Gastroesophageal sphincter (tissue), 4 donors: ENCODE data around the gene SULT1C2. TPM values are rescaled to one million over a fixed set of nuclear protein-coding genes. Genes with fewer than 3 reads are reported as not detected.

Experiments used
- ATAC-seq: fragments of 150-250 bp; one replicate; pipeline ENCODE4 v1.9.1; 2016; ENCODE audit warnings: mild to moderate bottlenecking, moderate library complexity
- H3K27ac ChIP-seq, 4 donors: fragments of 200-600 bp; sonication (generic) in 3 of 4; 1 replicate in 3 of 4; 2 replicates in 1 of 4; pipeline ENCODE4 v1.5.1; 2016 to 2019
- H3K27me3 ChIP-seq: fragments of 200-600 bp; sonication (generic); one replicate; pipeline ENCODE4 v1.5.1; 2019
- H3K36me3 ChIP-seq, 2 donors: fragments of 200-600 bp; sonication (generic); one replicate each; pipeline ENCODE4 v1.5.1; 2019; ENCODE audit warnings: control low read depth in 1 of 2
- H3K4me1 ChIP-seq, 3 donors: fragments of 200-600 bp; sonication (generic); 1 replicate in 2 of 3; 2 replicates in 1 of 3; pipeline ENCODE4 v1.5.1; 2016 to 2019; ENCODE audit warnings: control low read depth in 2 of 3
- H3K4me3 ChIP-seq, 2 donors: fragments of 200-600 bp; sonication (generic); one replicate each; pipeline ENCODE4 v1.5.1; 2019; ENCODE audit warnings: mild to moderate bottlenecking in 1 of 2, moderate library complexity in 1 of 2
- H3K9me3 ChIP-seq, 3 donors: fragments of 200-600 bp; sonication (generic); one replicate each; pipeline ENCODE4 v1.5.1; 2017 to 2019; ENCODE audit warnings: control low read depth in 2 of 3
- CTCF ChIP-seq, 4 experiments: fragments of 200-600 bp in 2 of 4; fragments of 450-650 bp in 2 of 4; sonication (generic) in 1 of 4; IDR thresholded peaks; one replicate each; pipeline ENCODE4 v1.5.1; 2017 to 2019; ENCODE audit warnings: antibody characterized with exemption in 4 of 4, mild to moderate bottlenecking in 2 of 4, moderate library complexity in 2 of 4
- EP300 ChIP-seq: sonication (generic); formaldehyde crosslinking; IDR thresholded peaks from one replicate; pipeline ENCODE4 v1.6.1; 2017; ENCODE audit warnings: antibody characterized with exemption, mild to moderate bottlenecking
- POLR2A ChIP-seq, 2 donors: fragments of 450-650 bp; IDR thresholded peaks; one replicate each; pipeline ENCODE4 v1.6.1; 2017; ENCODE audit warnings: antibody characterized with exemption in 2 of 2, mild to moderate bottlenecking in 2 of 2, moderate library complexity in 1 of 2
- POLR2AphosphoS5 ChIP-seq: sonication (generic); formaldehyde crosslinking; IDR thresholded peaks from one replicate; pipeline ENCODE4 v1.6.1; 2017; ENCODE audit warnings: antibody characterized with exemption
- WGBS, 2 donors: methylation state at CpG; one replicate each; pipeline ENCODE4 v1.1.5; 2018; ENCODE audit warnings: low coverage in 1 of 2; 5-methylcytosine and 5-hydroxymethylcytosine counted together
- total RNA-seq, 4 donors: library from RNA; depleted of rRNA; stranded (reverse); fragments of >200 nt; gene quantifications; one replicate each; pipeline ENCODE4 v1.1.0, GENCODE V29; 2016

Gene SULT1C2
- total RNA-seq, 4 donors from 2014 or later = 1.0 to 1.1 TPM; not detected in 2

GRCh38 chr2:108244667-108245414 lies 43.9 kb upstream of the SULT1C2 start:
- H3K9me3 ChIP-seq = peaks cover 0 to 15% (median 0%) of the 10 kb centered on the region in 3 donors
- WGBS, 2 donors = 83 to 100% methylated on average over 2 of the region's 2 CpGs
- no peak overlapping the region for H3K27ac ChIP-seq
- no peak for TF ChIP-seq POLR2AphosphoS5
- TF ChIP-seq EP300 = no peak
- TF ChIP-seq CTCF (IDR thresholded peaks at IDR 0.05) = no peak
- no peak for TF ChIP-seq POLR2A (IDR thresholded peaks at IDR 0.05)
- no peaks in the 10 kb centered on the region for H3K27me3 ChIP-seq
- no peak for ATAC-seq
- no peak overlapping the region for H3K4me3 ChIP-seq
- H3K4me1 ChIP-seq = no peaks in the 10 kb centered on the region
- no peaks in the 10 kb centered on the region for H3K36me3 ChIP-seq

GRCh38 chr2:108253106-108253505 lies 35.6 kb upstream of the SULT1C2 start:
- no peaks in the 10 kb centered on the region for H3K36me3 ChIP-seq
- no peaks in the 10 kb centered on the region for H3K4me1 ChIP-seq
- no peak for ATAC-seq
- H3K27ac ChIP-seq = no peak overlapping the region
- no peaks in the 10 kb centered on the region for H3K9me3 ChIP-seq
- H3K4me3 ChIP-seq = no peak overlapping the region
- TF ChIP-seq POLR2A (IDR thresholded peaks at IDR 0.05) (no peak), EP300 (no peak), POLR2AphosphoS5 (no peak), CTCF (IDR thresholded peaks at IDR 0.05) (no peak)
- no peaks in the 10 kb centered on the region for H3K27me3 ChIP-seq
- 0% methylated on average over 1 of the region's 1 CpG for WGBS, 2 donors

- no peak overlapping the region for H3K4me3 ChIP-seq
- H3K9me3 ChIP-seq = no peaks in the 10 kb centered on the region
- no peak for ATAC-seq
- H3K27ac ChIP-seq = no peak overlapping the region
- TF ChIP-seq POLR2AphosphoS5 = no peak
- TF ChIP-seq POLR2A (IDR thresholded peaks at IDR 0.05) = no peak
- TF ChIP-seq CTCF (IDR thresholded peaks at IDR 0.05) = no peak
- TF ChIP-seq EP300 = no peak
- H3K27me3 ChIP-seq = no peaks in the 10 kb centered on the region
- WGBS, 2 donors = 63 to 89% methylated on average over 2 to 3 of the region's 3 CpGs
- no peaks in the 10 kb centered on the region for H3K36me3 ChIP-seq
- H3K4me1 ChIP-seq = no peaks in the 10 kb centered on the region
These were observed 30.9 kb upstream of the SULT1C2 start for GRCh38 chr2:108257757-108258331.

- Histone ChIP-seq H3K27me3 (no peaks in the 10 kb centered on the region), H3K9me3 (no peaks in the 10 kb centered on the region), H3K4me1 (no peaks in the 10 kb centered on the region), H3K4me3 (no peak overlapping the region), H3K27ac (no peak overlapping the region), H3K36me3 (no peaks in the 10 kb centered on the region)
- TF ChIP-seq POLR2AphosphoS5 (no peak), CTCF (IDR thresholded peaks at IDR 0.05) (no peak), EP300 (no peak), POLR2A (IDR thresholded peaks at IDR 0.05) (no peak)
- no peak for ATAC-seq
- WGBS, 2 donors = 60% methylated on average over 1 of the region's 1 CpG
These were observed 27.9 kb upstream of the SULT1C2 start for GRCh38 chr2:108260773-108261172.

- H3K27ac ChIP-seq = no peak overlapping the region
- ATAC-seq = no peak
- no peaks in the 10 kb centered on the region for H3K27me3 ChIP-seq
- H3K4me3 ChIP-seq = no peak overlapping the region
- H3K36me3 ChIP-seq = no peaks in the 10 kb centered on the region
- WGBS, 2 donors = 56 to 60% methylated on average over 1 of the region's 1 CpG
- no peaks in the 10 kb centered on the region for H3K9me3 ChIP-seq
- no peaks in the 10 kb centered on the region for H3K4me1 ChIP-seq
- TF ChIP-seq EP300 = no peak
- no peak for TF ChIP-seq POLR2AphosphoS5
- no peak for TF ChIP-seq CTCF (IDR thresholded peaks at IDR 0.05)
- no peak for TF ChIP-seq POLR2A (IDR thresholded peaks at IDR 0.05)
These were observed 26.7 kb upstream of the SULT1C2 start for GRCh38 chr2:108262036-108262435.
